Dedifferentiated amniotic fluid mesenchymal stem cell (primary cell): Measurements from ENCODE around the gene SH3PXD2A.
"Not testable (repeated sequence)": the region's sequence is repeated elsewhere in the genome, so short reads cannot be mapped to it uniquely, and the experiment has no call there.

ENCODE experiments used
- DNase-seq: peaks from one replicate; pipeline ENCODE4 v3.0.0-alpha.2; 2016; ENCODE audit errors: extremely low spot score

SH3PXD2A gene

DNA sequence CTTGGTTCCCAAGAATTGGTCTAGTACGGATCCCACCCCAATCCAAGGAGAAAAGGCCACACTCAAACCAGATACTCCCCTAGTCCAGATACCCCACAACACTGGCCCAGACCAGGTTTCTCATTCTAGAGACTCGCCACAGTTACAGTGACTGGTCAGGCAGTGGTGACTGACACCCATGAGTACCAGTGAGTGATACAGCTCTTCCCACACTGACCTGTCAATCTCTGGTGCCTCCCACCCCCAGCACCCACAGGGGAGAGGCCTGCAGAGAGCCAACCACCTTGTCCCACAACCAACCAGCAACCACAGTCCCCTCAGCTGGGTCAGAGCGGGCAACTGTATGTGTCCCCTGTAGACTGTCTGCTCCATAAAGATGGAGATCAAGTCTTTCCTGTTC is 209.1 kb downstream of the SH3PXD2A start:
- DNase-seq = no peak

DNA sequence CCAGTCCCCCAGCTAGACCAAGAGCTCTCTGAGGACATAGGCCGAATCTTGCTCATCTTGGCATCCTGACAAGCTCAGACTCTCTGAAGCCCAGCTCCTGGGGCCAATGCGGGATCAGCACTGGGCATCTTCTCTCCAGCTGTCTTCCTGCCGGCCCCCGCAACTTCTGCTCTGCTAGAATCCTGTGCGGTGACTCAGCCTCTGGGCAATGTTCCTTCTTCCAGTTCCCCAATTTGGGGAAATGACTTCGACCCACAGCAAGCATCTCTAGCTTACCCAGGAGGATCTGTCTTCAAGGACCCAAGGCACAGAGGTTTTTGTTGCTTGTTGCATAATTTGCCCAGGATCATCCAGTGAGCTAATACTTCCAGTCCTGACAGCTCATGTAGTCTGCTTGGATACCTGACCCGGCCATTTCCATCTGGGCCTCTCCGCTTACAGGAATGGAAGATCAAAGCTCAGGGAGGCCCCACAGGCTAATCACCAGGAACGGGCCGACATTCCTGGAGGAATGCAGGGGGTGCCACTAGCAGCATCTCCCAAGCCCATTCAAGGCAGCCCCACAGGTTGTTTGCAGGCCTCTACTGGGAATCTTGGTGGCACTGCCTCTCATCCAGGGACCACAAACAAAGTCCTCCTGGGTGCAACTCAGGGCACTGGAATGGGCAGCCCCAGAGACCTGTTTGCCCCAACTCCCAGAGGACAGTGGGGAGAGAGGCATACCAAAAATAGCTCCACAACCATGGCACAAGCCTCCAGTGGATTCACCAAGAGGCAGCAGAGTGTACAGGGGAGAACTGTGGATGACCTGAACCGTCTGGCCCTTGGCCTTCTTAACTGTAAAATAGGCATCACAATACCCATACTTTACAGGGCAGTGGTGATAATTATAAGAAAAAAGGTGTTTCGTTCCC is 210.0 kb downstream of the SH3PXD2A start:
- DNase-seq = peak; percentile 87

DNA sequence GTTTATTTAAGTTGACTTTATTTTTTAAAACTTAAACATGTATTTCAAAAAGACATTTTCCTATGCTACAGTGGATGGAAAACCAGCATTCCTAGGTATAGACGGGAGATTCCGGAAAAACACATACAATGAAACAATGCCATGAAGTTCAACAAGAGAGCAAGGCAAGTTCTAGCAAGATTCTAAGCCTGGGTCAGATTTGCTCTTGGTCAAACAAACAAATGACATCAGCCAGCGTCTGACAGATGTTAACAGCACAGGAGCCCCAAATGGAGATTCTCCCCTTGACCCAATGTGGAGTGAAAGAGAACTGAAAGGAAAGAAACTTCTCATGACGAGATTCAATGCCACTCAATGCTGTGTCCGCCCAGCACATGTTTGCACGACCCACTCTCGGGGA is 212.0 kb downstream of the SH3PXD2A start:
- DNase-seq = no peak

DNA sequence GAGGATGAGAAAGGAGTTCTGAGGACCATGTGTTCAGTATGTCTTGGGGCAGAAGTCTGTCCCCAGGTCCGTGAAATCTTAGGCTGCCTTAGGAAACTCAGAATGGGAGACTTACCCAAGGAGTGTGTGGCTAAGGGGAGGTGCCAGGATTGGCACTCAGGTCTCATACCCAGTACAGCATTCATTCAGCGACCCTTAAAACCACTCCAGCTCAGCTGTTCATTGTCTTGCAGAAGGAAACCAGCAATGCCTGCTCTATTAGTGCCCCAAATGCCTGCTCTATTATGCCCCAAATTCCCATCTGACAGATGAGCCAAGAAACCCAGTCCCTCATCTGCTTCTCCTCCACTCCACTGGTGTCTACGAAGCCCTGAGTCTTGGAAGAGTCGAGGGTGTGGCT is 214.1 kb downstream of the SH3PXD2A start:
- DNase-seq = no peak

DNA sequence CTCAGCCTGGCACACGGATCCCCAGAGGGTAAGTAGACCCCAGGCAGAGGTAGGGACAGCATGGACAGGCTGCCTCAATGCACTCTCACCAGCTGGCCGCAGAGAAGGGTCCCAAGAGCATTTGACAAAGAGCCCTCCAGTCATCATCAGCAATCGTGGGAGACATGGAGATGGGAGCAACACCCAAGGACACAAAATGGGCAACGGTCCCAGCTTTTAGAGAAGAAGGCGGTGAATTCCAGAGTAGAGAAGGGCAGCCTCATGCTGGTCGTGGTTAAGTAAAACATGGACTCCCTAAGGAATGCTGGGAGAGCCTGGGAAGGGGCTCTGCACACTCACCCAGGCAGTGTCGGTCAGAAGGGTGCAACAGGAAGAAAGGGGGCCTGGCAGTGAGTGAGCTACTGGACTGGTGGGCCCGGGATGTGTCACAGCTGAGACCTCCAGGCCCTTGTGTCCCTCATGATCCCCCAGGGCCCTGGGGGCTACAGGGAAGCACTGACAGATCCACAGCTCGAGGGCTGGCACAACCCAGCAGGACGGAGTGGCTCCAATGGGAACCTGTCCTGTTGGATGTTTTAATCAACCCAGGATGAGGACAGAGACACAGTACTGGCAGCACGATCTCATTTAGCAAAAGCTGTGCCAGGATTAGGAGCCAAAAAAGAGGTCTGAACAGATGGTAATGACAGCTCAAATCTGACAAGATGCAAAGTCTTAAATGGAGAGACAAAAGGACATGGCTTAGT is 214.8 kb downstream of the SH3PXD2A start:
- DNase-seq = no peak

DNA sequence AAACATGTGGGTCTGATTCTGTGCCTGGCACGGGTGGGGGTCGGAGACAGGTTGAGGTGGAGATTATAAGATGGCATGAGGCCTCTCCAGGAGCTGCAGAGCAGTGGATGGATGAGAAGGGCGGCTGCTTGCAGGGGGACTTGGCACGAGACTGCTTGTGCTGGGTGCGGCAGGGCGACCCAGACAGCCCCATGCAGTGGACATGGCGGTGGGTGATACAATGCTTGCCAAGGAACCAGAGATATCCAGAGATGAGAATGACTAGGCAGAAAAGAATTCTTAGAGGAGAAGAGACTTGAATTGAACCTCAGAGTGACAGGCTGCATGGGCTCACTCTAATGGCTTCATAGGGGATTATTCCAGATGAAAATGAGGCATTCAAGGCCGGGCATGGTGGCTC is 216.4 kb downstream of the SH3PXD2A start:
- DNase-seq = no peak

DNA sequence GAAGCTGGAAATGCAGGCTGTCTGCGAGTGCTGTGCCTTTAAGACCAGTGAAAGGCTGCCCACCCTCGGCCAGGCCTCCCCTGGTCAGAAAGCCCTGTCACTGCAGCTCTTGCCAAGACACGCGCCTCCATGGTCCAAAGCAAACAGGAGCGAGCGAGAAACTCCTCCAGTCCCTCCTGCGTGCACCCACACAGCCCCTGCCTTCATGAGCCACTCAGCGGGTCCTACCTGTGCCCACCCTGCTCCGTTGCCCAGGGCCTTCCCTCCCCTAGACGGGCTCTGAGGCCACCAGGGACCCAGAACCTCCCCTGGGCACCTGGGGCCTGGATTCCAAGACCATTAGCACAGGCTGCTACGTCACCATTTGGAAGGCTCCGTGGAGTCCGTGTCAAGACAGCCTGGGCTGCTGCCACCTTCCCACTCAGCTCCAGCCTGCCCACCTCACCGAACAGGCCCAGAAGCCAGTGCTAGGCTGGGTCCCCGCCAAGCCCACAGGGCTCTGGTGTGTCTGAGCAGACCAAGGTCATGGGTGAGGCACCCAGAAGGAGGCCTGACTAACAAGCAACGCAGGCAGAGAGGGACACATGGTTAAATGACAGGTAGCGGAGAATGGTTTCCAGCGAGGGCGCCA is 217.3 kb downstream of the SH3PXD2A start:
- no peak for DNase-seq

DNA sequence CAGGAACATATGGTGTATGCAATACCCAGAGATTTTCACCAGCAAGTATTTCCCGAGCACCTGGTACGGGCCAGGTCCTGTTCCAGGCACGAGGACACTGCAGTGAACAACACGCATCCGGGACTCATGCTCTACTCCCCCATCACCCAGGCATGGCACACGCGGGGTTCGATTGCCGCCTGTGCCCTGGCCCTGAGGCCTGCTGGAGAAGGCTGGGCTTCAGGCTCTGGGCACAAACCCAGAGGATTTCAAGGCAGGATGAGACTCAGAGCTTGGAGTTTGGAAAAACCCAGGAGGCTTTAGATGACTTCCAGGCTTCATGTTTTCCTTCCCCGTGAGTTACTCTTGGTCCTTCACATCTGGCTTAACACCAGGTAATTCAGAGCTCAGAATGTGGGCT is 218.4 kb downstream of the SH3PXD2A start:
- DNase-seq = no peak

DNA sequence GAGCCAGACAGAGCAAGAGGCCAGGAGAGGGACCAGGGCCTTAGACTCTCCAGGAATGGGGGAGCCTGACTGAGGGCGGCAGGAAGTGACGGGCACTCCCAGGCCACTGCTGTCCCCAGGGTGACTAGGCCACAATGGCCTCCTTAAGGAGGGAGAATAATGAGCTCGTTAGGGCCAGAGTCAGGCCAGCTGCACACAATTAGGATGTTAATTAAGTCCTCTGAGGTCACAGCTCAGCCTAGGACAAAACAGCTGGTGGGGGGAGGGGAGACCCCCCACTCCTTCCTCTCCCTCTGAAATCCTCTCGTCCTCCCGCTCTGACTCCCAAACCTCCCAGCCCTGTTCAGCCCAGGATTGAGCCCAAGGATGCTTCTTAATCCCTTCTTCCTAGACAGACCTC is 218.9 kb downstream of the SH3PXD2A start:
- DNase-seq = no peak

DNA sequence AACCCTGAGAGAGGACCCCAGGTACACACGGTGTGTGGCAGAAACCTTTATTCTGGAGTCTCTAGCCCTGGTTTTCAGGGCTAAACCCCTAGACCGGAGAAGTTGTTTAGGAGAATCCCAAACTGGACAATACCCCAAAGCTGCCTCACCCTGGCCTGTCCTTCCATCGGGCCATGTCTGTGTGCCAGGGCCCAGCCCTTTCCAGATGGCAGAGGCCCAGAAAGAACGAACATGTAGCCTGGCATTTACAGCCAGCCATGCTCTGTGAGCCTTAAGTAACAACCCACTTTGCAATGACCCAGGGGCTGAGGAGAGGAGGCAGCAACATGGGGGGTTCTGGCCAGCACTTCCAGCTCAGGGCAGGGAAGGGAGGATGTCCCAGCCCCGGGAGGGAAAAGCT is 219.8 kb downstream of the SH3PXD2A start:
- no peak for DNase-seq

DNA sequence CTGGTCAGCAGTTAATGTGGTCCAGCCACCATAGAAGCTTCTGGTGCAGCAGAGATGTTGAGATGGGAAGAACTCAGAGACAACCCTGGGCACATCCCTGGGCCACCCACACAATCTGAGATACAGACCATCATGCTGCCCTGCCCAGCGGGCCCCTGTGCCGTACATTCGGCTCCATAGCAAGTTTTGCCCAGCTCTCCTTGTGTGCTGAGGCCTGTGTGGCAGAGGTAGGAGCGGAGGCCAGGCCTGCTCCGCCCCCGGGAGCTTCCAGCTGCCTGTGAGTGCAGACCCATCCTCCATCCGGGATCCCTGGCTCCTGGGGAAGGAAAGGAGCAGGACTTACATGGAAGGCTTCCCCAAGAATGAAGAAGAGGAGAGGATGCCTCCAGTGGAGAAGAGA is 221.5 kb downstream of the SH3PXD2A start:
- no peak for DNase-seq

DNA sequence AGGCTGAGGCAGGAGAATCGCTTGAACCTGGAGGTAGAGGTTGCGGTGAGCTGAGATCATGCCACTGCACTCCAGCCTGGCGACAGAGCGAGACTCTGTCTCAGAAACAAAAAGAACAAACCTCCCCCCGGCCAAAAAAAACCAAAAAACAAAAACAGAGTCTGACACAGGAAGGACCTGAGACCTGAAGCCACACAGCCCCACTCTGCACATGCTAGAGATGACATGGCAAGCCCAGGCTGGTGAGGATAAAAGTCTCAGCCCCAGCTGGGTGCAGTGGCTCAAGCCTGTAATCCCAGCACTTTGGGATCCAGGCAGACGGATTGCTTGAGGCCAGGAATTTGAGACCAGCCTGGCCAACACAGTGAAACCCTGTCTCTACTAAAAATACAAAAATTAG is 222.5 kb downstream of the SH3PXD2A start:
- DNase-seq = not testable (repeated sequence)

DNA sequence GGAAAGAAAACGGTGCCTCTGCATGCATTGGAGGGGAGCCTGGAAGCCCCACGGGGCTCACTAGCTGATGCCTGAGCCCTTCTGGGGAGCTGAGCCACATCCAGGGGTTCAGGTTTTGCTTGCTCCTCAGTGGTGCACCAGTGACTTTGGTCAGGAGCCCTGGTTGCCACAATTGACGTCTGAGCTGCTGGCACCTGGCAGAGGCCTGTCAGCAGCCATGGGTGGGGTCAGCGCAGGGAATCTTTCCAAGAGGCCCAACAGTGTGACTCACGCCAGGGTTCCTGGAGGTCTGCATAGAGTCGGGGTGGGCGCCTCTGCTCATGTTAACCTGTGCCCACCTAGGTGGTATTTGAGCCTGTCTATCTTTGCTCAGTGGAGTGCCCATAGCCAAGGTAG is 223.1 kb downstream of the SH3PXD2A start:
- no peak for DNase-seq

DNA sequence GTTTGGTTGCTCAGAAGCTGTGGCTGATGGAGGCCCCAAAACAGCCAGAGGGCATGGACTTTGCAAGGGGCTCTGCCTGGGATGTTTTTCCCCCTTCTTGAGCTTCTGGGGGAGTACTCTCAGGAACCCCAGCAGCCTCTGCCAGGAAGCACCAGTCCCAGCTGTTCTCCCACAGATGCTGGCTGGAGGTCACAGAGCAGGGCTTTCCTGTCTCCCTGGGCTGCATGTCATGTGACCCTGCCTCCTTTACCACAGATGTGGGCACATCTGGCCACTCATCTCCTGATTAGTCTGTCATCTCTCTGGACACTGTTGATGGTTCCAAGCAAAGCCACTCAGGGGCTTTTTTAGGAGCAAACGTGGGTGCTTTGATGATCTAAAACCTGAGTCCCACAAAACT is 225.2 kb downstream of the SH3PXD2A start:
- no peak for DNase-seq

DNA sequence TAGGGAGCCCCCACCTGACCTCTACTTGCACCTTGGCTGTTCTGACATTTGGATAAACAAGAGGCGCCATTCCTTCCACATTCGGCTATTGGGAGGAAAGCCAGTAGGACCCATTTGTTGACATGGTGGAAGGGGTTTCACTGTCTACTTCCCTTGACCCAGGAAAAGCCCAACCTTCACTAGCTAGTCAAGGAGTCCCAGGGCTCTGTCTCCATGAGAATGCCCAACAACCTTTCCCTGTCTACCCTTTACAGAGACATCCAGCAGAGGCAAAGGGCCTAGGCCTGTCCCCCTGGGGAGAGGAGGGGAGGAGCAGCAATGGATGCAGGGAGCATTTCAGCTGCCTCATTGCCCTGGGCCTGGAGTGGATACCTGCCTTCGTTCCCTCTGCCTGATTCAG is 225.8 kb downstream of the SH3PXD2A start:
- no peak for DNase-seq

DNA sequence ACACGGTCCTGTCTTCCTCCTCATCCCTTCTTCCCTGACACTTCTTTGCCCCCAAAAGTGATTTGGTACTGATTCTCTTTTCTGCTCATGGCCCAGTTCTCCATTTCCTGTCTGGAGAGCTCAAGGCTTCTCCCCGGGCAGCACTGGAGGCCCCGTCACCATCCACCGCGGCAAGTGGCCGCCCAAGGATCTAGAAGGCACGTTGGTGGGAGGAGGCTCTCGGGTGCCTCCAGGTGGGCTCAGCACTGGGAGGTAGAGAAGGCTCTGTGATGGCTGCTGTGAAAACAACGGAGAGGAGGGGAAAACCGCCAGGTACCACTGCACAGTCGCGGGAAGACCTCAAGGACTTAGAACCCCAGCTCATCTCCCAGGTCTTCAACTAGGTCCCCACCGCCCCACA is 227.5 kb downstream of the SH3PXD2A start:
- DNase-seq = no peak

DNA sequence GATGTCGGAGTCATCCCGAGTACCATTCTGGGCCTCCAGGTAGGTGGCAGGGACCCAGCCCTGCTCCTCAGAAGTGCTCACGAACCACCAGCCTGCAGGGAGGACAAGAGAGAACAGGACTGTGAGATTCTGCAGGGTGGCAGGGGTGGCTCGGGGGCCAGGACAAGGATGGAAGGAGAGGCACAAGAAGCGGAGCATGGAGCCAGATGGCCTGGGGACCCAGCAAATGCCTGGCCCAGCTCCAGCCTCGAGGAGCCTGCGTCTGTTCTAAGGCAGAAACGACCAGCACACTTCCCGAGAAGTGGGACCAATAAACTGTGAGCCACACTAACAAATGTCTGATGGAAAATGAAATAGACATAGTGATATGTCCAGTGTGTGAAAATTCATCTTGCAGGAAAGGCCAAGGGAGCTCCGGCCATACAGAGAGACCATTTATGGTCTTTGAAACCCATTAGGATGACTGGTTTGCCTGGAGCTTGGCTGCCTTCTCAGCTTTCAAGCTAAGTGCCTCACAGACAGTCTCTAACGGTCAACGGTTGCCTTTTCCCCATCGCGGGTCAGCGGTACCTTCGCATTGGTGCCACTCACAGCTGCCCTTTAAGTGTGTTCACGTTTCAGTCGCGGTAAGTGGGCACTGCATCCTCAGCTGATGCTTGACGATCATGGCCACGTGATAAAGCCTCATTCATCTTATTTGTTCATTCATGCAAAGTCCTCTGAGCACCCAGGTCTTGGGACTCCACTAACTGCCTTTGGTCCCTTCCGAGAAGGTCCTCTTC is 228.1 kb downstream of the SH3PXD2A start:
- no peak for DNase-seq

DNA sequence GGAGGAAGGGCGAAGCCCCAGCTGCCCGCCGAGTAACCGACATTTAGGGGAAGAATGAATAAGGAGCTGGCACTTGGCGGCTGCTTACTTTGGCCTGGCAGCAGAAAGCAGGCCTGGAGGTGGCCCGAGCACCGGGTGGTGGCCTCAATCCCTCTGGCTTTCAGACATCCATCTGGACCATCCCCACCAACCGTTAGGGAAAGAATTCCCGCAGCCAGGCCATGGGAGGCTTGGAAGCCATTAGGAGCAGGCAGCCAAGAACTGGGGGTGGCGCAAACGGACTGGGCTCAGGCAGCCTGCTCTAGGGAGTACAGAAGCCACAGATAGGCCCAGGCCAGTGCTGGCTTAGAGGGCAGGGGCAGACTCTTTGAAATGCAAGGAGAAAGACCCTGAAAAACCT is 229.2 kb downstream of the SH3PXD2A start:
- DNase-seq = no peak

DNA sequence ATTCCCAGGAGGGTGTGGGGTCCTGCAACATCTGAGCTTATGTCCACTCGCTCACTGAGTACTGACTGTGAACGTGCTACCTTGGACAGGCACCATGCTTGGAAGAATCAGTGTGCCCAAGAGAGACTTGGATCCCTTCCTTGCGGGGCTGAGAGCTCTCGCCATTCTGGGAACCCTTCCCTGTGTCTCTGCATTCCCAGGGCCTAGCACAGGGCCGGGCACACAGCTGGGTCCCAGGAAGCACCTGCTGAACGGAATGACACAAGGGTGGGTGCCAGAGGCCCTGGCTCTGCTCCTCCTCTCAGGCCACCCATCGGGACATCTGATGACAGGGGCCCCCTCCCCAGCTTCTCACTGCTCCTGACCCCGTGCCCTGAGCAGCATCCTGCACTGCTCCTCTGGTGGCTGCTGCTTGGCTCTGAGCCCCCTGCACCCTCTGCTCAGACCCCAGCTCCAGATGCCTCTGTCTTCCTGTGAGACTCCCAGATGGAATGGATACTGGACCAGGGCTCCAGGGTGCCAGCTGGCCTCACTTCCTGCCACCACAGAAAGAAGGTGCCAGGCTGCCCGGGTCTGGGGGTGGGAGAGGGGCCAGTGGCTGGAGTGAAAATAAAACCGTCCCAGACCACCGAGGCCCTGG is 232.3 kb downstream of the SH3PXD2A start:
- no peak for DNase-seq

DNA sequence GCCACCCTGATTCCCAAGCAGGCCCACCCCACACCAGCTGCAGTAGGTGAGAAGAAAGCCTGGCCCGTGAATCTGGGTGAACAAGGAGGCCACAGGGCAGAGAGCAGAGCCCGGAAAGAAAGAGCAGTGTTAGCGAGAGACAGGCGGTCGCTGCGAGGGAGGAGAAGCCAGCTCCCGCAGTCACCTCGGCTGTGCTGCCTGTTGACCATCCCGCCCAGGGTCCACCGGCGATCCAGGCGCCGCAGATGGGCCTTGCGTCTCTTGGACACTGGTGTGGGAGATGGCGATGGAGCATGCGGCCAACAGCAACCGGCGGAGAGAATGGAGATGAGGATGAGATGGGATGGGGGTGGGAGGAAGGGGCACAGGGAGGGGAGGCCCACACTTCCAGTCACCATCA is 233.1 kb downstream of the SH3PXD2A start:
- DNase-seq = no peak

DNA sequence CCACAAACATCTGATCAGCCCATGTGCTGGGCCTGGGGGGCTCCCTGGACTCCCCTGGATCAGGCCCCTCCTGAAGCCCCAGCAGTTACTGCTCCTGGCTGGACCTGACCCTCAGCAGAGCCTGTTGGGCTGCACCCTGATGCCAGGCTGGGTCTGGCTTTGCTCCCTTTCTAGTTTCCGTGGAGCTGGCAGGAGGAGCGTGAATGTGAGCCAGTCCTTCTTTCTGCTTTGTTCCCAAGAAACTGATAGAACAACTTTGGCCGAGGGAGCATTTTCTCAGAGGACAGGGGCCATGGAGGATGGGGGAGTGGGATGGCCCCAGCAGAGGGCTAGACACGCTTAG is 233.6 kb downstream of the SH3PXD2A start:
- DNase-seq = no peak
